Keratinocyte (primary cell): ENCODE results near the gene ATF6. TPM values are rescaled to one million over a fixed set of nuclear protein-coding genes. Genes with fewer than 3 reads are reported as not detected.

Experiments
- DNase-seq: peaks from one replicate; pipeline ENCODE4 v3.0.0-alpha.2; 2011; ENCODE audit warnings: low read depth, missing footprints, low spot score
- FAIRE-seq: peaks from 2 replicates; lab custom pipeline; 2011; peaks lifted over from hg19 to GRCh38; lab: Jason Lieb, UNC
- H2AFZ ChIP-seq: 2 replicates; pipeline ENCODE4 v1.6.0; 2012; ENCODE audit warnings: low read length, control low read depth, inconsistent platforms; ENCODE audit not compliant: control insufficient read depth
- H3K27ac ChIP-seq: 2 replicates; pipeline ENCODE4 v1.5.1; 2011; ENCODE audit warnings: low read length; ENCODE audit not compliant: control insufficient read depth, insufficient read depth
- H3K27me3 ChIP-seq: 3 replicates; pipeline ENCODE4 v1.6.0; 2011; ENCODE audit warnings: low read length; ENCODE audit not compliant: control insufficient read depth, insufficient read depth; ENCODE audit errors: extremely low read depth
- H3K36me3 ChIP-seq, 2 experiments: 2 replicates in 1 of 2; 3 replicates in 1 of 2; pipeline ENCODE4 v1.5.1; 2011; ENCODE audit warnings: low read length in 2 of 2, mild to moderate bottlenecking in 1 of 2; ENCODE audit not compliant: control insufficient read depth in 2 of 2, insufficient read depth in 2 of 2; ENCODE audit errors: extremely low read depth in 1 of 2
- H3K4me1 ChIP-seq: 3 replicates; pipeline ENCODE4 v1.5.1; 2011; ENCODE audit warnings: low read length; ENCODE audit not compliant: control insufficient read depth, insufficient read depth; ENCODE audit errors: extremely low read depth
- H3K4me2 ChIP-seq: 3 replicates; pipeline ENCODE4 v1.6.0; 2011; ENCODE audit warnings: low read depth, low read length; ENCODE audit not compliant: control insufficient read depth, insufficient read depth; ENCODE audit errors: extremely low read depth
- H3K4me3 ChIP-seq, 3 experiments: fragments of 200-600 bp in 1 of 3; sonication (generic) in 1 of 3; 2 replicates in 2 of 3; 3 replicates in 1 of 3; pipeline ENCODE4 v1.5.1; 2011 to 2016; ENCODE audit warnings: low read length in 3 of 3, mild to moderate bottlenecking in 3 of 3, control low read depth in 2 of 3, inconsistent platforms in 1 of 3, low read depth in 1 of 3, mixed read lengths in 1 of 3, mixed run types in 1 of 3, moderate library complexity in 1 of 3; ENCODE audit not compliant: control insufficient read depth in 2 of 3, insufficient read depth in 2 of 3; ENCODE audit errors: extremely low read depth in 1 of 3
- H3K79me2 ChIP-seq: 2 replicates; pipeline ENCODE4 v1.6.0; 2012; ENCODE audit warnings: low read length; ENCODE audit not compliant: control insufficient read depth, insufficient read depth
- H3K9ac ChIP-seq: 3 replicates; pipeline ENCODE4 v1.6.0; 2011; ENCODE audit warnings: low read length; ENCODE audit not compliant: control insufficient read depth, insufficient read depth; ENCODE audit errors: extremely low read depth
- H3K9me1 ChIP-seq: 3 replicates; pipeline ENCODE4 v1.6.0; 2011; ENCODE audit warnings: low read length; ENCODE audit not compliant: control insufficient read depth, insufficient read depth; ENCODE audit errors: extremely low read depth
- H3K9me3 ChIP-seq: 2 replicates; pipeline ENCODE4 v1.5.1; 2012; ENCODE audit warnings: low read depth, low read length; ENCODE audit not compliant: control insufficient read depth
- H4K20me1 ChIP-seq: 3 replicates; pipeline ENCODE4 v1.6.0; 2011; ENCODE audit warnings: low read length; ENCODE audit not compliant: control insufficient read depth, insufficient read depth; ENCODE audit errors: extremely low read depth
- CTCF ChIP-seq, 3 experiments: IDR thresholded peaks in 1 of 3; conservative IDR thresholded peaks in 1 of 3; optimal IDR thresholded peaks in 1 of 3; 2 replicates in 2 of 3; 3 replicates in 1 of 3; pipeline versions ENCODE3 to v1.5.1; 2011; ENCODE audit warnings: low read length in 3 of 3, mild to moderate bottlenecking in 3 of 3, moderate library complexity in 2 of 3, control low read depth in 1 of 3, inconsistent platforms in 1 of 3; ENCODE audit not compliant: insufficient read depth in 2 of 3; ENCODE audit errors: extremely low read depth in 1 of 3
- EZH2 ChIP-seq: IDR thresholded peaks from one replicate; pipeline ENCODE4 v1.6.1; 2012; ENCODE audit warnings: inconsistent platforms, mild to moderate bottlenecking, low read length, moderate library complexity
- dilution Hi-C: fragments of 300-500 bp; cut with MboI; formaldehyde crosslinking; loops from one replicate; pipeline ENCODE4 v1.7.0; 2020; ENCODE audit warnings: low sequenced_read_pairs; ENCODE audit not compliant: extremely low pct_ligation_motif_present
- polyA plus RNA-seq, 5 experiments: library from polyadenylated mRNA; depleted of rRNA in 3 of 5; stranded (reverse) in 3 of 5; stranded (forward) in 1 of 5; unstranded in 1 of 5; fragments of >200 nt; gene quantifications; 1 replicate in 1 of 5; 2 replicates in 3 of 5; 3 replicates in 1 of 5; pipeline versions ENCODE4 v1.2.1 to v1.2.3, GENCODE V29; 2011 to 2012; ENCODE audit warnings: missing spikeins in 2 of 5, low read depth in 1 of 5, low replicate concordance in 1 of 5

The ATF6 gene
- polyA plus RNA-seq, 1 donor (not counting 4 experiments of a cell fraction or from before 2014, with no cell fraction given) = 19.7 TPM

- peaks cover 28% of the 10 kb centered on the region for H3K27me3 ChIP-seq
- dilution Hi-C loops = no loop called here
- H3K9me1 ChIP-seq = no peaks in the 10 kb centered on the region
- no peak overlapping the region for H3K4me2 ChIP-seq
- TF ChIP-seq EZH2 = no peak
- TF ChIP-seq CTCF (optimal IDR thresholded peaks at IDR 0.05 in 1 of 3, IDR thresholded peaks at IDR 0.05 in 1 of 3, conservative IDR thresholded peaks at IDR 0.05 in 1 of 3; ENCODE audit: extremely low read depth in 1 of 3, insufficient read depth in 2 of 3, low read length in 3 of 3) = no peak
- no peaks in the 10 kb centered on the region for H3K79me2 ChIP-seq
- no peaks in the 10 kb centered on the region for H3K36me3 ChIP-seq
- no peak overlapping the region for H2AFZ ChIP-seq
- DNase-seq (no peak), FAIRE-seq (no peak)
- H3K4me3 ChIP-seq = no peak overlapping the region
- H3K27ac ChIP-seq = no peak overlapping the region
- H3K9me3 ChIP-seq = no peaks in the 10 kb centered on the region
- H4K20me1 ChIP-seq = peaks cover 2% of the 10 kb centered on the region
- H3K9ac ChIP-seq = no peak overlapping the region
- H3K4me1 ChIP-seq = no peaks in the 10 kb centered on the region
These were observed 217.6 kb downstream of the ATF6 start for GRCh38 chr1:161983725-161984124.

- H3K36me3 ChIP-seq = no peaks in the 10 kb centered on the region
- dilution Hi-C loops = no loop called here
- no peak overlapping the region for H3K4me2 ChIP-seq
- no peaks in the 10 kb centered on the region for H3K79me2 ChIP-seq
- FAIRE-seq (no peak), DNase-seq (no peak)
- TF ChIP-seq CTCF (optimal IDR thresholded peaks at IDR 0.05 in 1 of 3, IDR thresholded peaks at IDR 0.05 in 1 of 3, conservative IDR thresholded peaks at IDR 0.05 in 1 of 3; ENCODE audit: extremely low read depth in 1 of 3, insufficient read depth in 2 of 3, low read length in 3 of 3) = no peak
- TF ChIP-seq EZH2 = no peak
- H3K9ac ChIP-seq = no peak overlapping the region
- H3K27ac ChIP-seq = no peak overlapping the region
- H2AFZ ChIP-seq = no peak overlapping the region
- H3K9me3 ChIP-seq = no peaks in the 10 kb centered on the region
- H3K4me3 ChIP-seq = no peak overlapping the region
- H3K27me3 ChIP-seq = peaks cover 27% of the 10 kb centered on the region
- H4K20me1 ChIP-seq = peaks cover 2% of the 10 kb centered on the region
- no peaks in the 10 kb centered on the region for H3K9me1 ChIP-seq
- no peaks in the 10 kb centered on the region for H3K4me1 ChIP-seq
These were observed 219.2 kb downstream of the ATF6 start for GRCh38 chr1:161985301-161985822.
